Activated CD4-positive, alpha-beta memory T cell treated with anti-CD3 and anti-CD28 coated beads for 36 hours (primary cell): ENCODE data around the gene ZNF322. TPM values are rescaled to one million over a fixed set of nuclear protein-coding genes. Genes with fewer than 3 reads are reported as not detected.
A peak's percentile ranks its signal among the peaks of the same experiment; 100 is the strongest.

ENCODE experiments used
- CTCF ChIA-PET: fragments of 350-600 bp; sonication (Branson Sonifier 250); formaldehyde crosslinking; loops from one replicate; lab custom pipeline; 2021; ENCODE audit warnings: antibody characterized with exemption, inconsistent platforms; lab: Charles Lee
- POLR2A ChIA-PET: fragments of 350-600 bp; sonication (Branson Sonifier 250); formaldehyde crosslinking; loops from one replicate; lab custom pipeline; 2021; ENCODE audit warnings: antibody characterized with exemption; lab: Charles Lee
- DNase-seq: peaks from one replicate; pipeline ENCODE4 v3.0.0-alpha.2; 2020
- H3K27ac Mint-ChIP-seq: one replicate; pipeline ENCODE4 v1.8.0; 2021; ENCODE audit warnings: mixed read lengths
- H3K27me3 Mint-ChIP-seq: one replicate; pipeline ENCODE4 v1.8.0; 2021; ENCODE audit warnings: mixed read lengths
- H3K36me3 Mint-ChIP-seq: one replicate; pipeline ENCODE4 v1.8.0; 2021; ENCODE audit warnings: mixed read lengths
- H3K4me1 Mint-ChIP-seq: one replicate; pipeline ENCODE4 v1.8.0; 2021; ENCODE audit warnings: low read depth, mixed read lengths
- H3K4me3 Mint-ChIP-seq: one replicate; pipeline ENCODE4 v1.8.0; 2021; ENCODE audit warnings: mild to moderate bottlenecking, mixed read lengths
- H3K9me3 Mint-ChIP-seq: one replicate; pipeline ENCODE4 v1.8.0; 2021; ENCODE audit warnings: mixed read lengths
- intact Hi-C: fragments of 100-400 bp; cut with micrococcal nuclease; formaldehyde crosslinking; loops from one replicate; pipeline ENCODE4 v1.15.1; 2023
- total RNA-seq, 2 experiments: library from RNA; stranded (reverse); gene quantifications; one replicate each; pipeline ENCODE4 v1.2.3, GENCODE V29; 2021

Gene ZNF322
- total RNA-seq, 2 experiments from 2014 or later = 10.4 to 11.3 TPM

- Mint-ChIP-seq H3K4me1 (peaks cover 44% of the 10 kb centered on the region), H3K36me3 (peaks cover 16% of the 10 kb centered on the region), H3K4me3 (no peak within 1 kb of the TSS), H3K27ac (no peak within 1 kb of the TSS), H3K27me3 (peaks cover 26% of the 10 kb centered on the region), H3K9me3 (no peaks in the 10 kb centered on the region)
- intact Hi-C loops = loop anchor here (1.0 to 10.0 kb wide), 6 partner anchors 19 to 1298 kb away; partner anchors contain the start of gene HMGN4
- ChIA-PET POLR2A (interaction anchor here (1.3 to 1.5 kb wide), 4 partner anchors 59 to 550 kb away, joined by 3 to 9 read pairs (median 6); partner anchors contain the start of gene HMGN4), CTCF (interaction anchor here (0.8 to 6.2 kb wide), 11 partner anchors 11 to 1155 kb away, joined by 3 to 179 read pairs (median 11); partner anchors contain the start of gene HMGN4)
- DNase-seq = peak; percentile 98
Observed at GRCh38 chr6:26596579-26597388, 62.8 kb downstream of the ZNF322 start, which contains the start of gene ABT1. Gene ABT1 (plus strand): TSS chr6:26596953. CDS start chr6:26596983, 30 bp downstream.

DNA sequence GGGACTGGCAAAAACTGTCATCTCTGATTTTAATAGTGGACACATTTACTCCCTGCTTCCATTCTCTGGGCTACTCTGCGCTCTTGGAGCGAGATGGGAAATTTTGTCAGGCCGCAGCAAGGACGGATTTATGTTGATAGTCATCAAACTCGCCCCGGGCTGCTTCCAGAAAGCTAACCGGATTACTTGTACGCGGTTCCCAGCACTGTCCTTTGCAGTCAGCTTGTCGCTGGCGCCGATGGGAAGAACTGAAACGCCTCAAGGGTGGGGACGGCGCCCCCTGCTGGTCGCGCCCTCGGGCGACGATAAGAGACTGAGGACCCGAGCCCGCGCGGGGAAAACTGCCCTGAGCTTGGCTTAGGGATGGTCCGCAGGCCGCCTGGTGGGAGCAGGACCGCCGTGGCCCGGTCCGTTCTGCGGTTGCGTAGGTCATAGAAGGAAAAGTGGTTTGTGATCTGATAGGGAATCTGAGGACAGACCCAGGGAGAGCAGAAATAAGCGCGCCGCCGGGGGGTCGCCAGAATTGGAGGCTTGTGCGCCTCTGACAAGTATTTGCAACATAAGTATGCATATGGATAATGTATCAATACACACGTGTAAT lies 63.8 kb downstream of the ZNF322 start:
- Mint-ChIP-seq H3K27me3 (peaks cover 26% of the 10 kb centered on the region), H3K27ac (no peak overlapping the region), H3K4me3 (no peak overlapping the region), H3K4me1 (peaks cover 38% of the 10 kb centered on the region), H3K9me3 (no peaks in the 10 kb centered on the region), H3K36me3 (peaks cover 16% of the 10 kb centered on the region)
- intact Hi-C loops = loop anchor here (1.0 to 10.0 kb wide), 8 partner anchors 18 to 1299 kb away; partner anchors contain the start of gene HMGN4
- ChIA-PET CTCF (interaction anchor here (0.6 to 6.2 kb wide), 31 partner anchors 10 to 1157 kb away, joined by 3 to 179 read pairs (median 5); partner anchors contain the start of genes HMGN4 and ZNF322), POLR2A (interaction anchor here (0.7 to 1.5 kb wide), 7 partner anchors 23 to 575 kb away, joined by 3 to 9 read pairs (median 4); partner anchors contain the start of gene HMGN4)
- DNase-seq = peak; percentile 92

DNA sequence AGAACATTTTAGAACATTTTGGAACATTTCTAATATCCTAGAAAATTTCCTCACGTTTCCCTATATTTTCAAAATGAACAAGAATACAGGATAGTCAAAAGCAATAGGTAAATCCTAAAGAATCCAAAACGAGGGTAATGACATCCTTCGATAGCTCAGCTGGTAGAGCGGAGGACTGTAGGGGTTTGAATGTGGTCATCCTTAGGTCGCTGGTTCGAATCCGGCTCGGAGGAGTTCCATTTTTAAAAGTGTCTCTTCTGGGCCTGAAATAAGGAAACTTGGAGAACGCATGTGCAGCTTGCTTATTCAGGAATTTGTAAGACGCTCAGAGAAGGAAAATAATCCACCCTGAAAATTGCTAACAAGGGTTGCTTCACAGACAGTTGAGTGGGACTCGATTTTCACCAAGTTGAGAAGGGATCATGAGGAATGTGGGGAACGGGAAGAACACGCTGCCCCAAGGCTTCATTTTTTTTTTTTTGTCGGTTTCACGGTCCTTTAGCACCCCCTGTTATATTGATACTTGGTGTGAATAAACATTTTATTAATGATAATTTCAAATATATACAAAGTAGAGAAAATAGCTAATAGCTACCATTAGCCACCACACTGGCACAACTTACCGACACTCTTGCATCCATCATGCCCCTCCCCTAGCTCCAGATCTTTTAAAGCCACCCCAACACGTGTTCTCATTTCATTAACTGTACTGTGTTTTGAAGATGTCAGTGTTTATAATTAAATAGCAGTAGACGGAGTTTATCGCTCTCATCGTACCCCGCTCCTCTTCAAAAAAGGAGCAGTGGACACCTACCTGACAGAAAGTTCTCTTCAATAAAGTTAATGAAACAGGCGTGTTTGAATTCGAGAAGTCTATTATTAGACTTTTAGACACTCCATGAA lies 64.6 kb downstream of the ZNF322 start:
- Mint-ChIP-seq H3K9me3 (no peaks in the 10 kb centered on the region), H3K27me3 (peaks cover 26% of the 10 kb centered on the region), H3K36me3 (peaks cover 16% of the 10 kb centered on the region), H3K27ac (peak overlapping the region; percentile 40), H3K4me1 (peaks cover 30% of the 10 kb centered on the region), H3K4me3 (peak overlapping the region; percentile 21)
- CTCF ChIA-PET = interaction anchor here (0.6 to 6.2 kb wide), 33 partner anchors 9 to 1103 kb away, joined by 3 to 179 read pairs (median 4); partner anchors contain the start of genes HMGN4 and ZNF322
- intact Hi-C loops = loop anchor here (1.0 to 10.0 kb wide), 5 partner anchors 23 to 1300 kb away; partner anchors contain the start of gene HMGN4
- peak; percentile 72 for DNase-seq
- POLR2A ChIA-PET = interaction anchor here (0.6 to 1.5 kb wide), 8 partner anchors 22 to 575 kb away, joined by 3 to 9 read pairs (median 4); partner anchors contain the start of gene HMGN4

DNA sequence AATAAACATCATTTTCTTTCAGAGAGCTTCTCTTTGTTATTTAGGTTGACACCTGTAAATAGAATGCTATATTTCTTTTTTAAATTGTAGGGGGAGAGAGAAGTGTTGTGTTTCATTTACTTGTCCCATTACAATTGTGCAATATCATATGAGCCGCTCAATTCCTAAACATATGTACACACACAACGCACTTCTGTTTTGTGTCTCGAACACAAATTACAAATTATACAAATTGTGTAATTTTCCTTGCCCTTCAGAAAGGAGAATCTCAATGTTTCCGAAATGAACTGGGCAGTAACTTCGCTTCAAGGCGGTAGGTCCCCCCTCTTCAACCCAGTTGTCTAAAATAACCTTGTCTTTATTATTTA lies 65.4 kb downstream of the ZNF322 start:
- no peak for DNase-seq
- peaks cover 22% of the 10 kb centered on the region for H3K4me1 Mint-ChIP-seq
- H3K36me3 Mint-ChIP-seq = peaks cover 10% of the 10 kb centered on the region
- H3K9me3 Mint-ChIP-seq = no peaks in the 10 kb centered on the region
- intact Hi-C loops = loop anchor here (10.0 kb wide), 1 partner anchor 1301 kb away; a partner anchor contains a TSS
- H3K27ac Mint-ChIP-seq = no peak overlapping the region
- peaks cover 26% of the 10 kb centered on the region for H3K27me3 Mint-ChIP-seq
- ChIA-PET CTCF (interaction anchor here (1.1 to 6.2 kb wide), 3 partner anchors 9 to 40 kb away, joined by 3 to 179 read pairs (median 21); no protein-coding TSS in a partner anchor), POLR2A (interaction anchor here (0.6 kb wide), 1 partner anchor 94 kb away, joined by 3 read pairs; no protein-coding TSS in a partner anchor)
- no peak overlapping the region for H3K4me3 Mint-ChIP-seq

DNA sequence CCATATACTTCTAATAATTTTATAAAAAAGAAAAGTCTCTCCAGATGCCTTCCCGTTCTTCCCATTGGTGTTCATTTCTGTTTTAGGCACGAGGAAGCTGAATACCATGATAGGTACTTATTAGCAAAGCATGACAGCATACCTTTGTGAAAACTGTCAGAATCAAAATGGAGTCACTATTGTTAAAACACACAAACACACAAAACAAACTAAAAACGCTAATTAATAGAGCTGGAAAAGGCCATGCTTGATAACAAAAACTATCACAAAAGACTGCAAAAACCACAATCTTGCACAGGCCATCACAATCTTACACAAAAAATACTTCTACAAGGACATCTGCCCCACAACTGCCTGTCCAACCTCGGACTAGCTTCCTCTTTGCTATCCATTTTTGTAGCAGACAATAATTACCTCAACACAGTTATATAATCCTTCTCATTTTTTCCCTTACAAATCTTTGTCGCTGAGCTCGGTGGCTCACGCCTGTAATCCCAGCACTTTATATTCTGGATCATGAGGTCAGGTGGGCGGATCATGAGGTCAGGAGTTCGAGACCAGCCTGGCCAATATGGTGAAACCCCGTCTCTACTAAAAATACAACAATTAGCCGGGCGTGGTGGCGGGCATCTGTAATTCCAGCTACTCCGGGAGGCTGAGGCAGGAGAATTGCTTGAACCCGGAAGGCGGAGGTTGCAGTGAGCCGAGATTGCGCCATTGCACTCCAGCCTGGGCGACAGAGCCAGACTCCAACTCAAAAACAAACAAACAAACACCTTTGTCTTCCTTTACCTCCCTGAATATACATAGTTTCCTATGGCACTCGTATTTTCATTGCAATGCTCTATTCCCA lies 66.0 kb downstream of the ZNF322 start:
- peaks cover 27% of the 10 kb centered on the region for H3K27me3 Mint-ChIP-seq
- ChIA-PET CTCF (interaction anchor here (0.8 to 6.2 kb wide), 3 partner anchors 9 to 252 kb away, joined by 3 to 179 read pairs (median 3); no protein-coding TSS in a partner anchor), POLR2A (no interaction called here)
- no peaks in the 10 kb centered on the region for H3K9me3 Mint-ChIP-seq
- no peak for DNase-seq
- H3K4me3 Mint-ChIP-seq = no peak overlapping the region
- intact Hi-C loops = loop anchor here (10.0 kb wide), 1 partner anchor 1301 kb away; a partner anchor contains a TSS
- H3K36me3 Mint-ChIP-seq = peaks cover 6% of the 10 kb centered on the region
- H3K27ac Mint-ChIP-seq = no peak overlapping the region
- H3K4me1 Mint-ChIP-seq = peaks cover 18% of the 10 kb centered on the region

DNA sequence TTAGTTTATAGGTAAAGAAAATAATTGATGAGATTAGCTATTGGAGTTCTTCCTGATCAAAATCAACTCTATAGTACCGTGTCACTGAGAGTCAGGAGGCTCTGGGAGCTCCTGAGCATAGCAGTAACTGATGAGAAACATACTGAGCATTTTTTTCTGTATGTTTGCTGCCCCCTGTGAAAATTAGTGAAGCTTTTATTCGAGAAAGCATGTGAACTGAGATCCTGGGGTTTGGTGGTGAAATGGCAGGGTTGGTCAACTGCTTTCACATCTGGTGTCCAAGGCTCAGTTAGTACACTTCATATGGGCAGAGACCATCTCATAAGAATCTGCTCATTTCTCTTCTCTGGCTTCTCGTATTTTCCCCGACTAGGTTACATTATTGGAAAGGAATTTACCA lies 66.9 kb downstream of the ZNF322 start:
- Mint-ChIP-seq H3K4me3 (no peak overlapping the region), H3K27ac (no peak overlapping the region), H3K4me1 (peaks cover 10% of the 10 kb centered on the region), H3K9me3 (no peaks in the 10 kb centered on the region), H3K27me3 (peaks cover 27% of the 10 kb centered on the region), H3K36me3 (no peaks in the 10 kb centered on the region)
- POLR2A ChIA-PET = no interaction called here
- no peak for DNase-seq
- intact Hi-C loops = loop anchor here (10.0 kb wide), 1 partner anchor 1302 kb away; a partner anchor contains a TSS
- CTCF ChIA-PET = interaction anchor here (0.8 to 6.2 kb wide), 4 partner anchors 8 to 251 kb away, joined by 3 to 179 read pairs (median 6); no protein-coding TSS in a partner anchor

- peaks cover 29% of the 10 kb centered on the region for H3K27me3 Mint-ChIP-seq
- intact Hi-C loops = no loop called here
- no peaks in the 10 kb centered on the region for H3K9me3 Mint-ChIP-seq
- H3K36me3 Mint-ChIP-seq = no peaks in the 10 kb centered on the region
- no peak overlapping the region for H3K4me3 Mint-ChIP-seq
- peaks cover 2% of the 10 kb centered on the region for H3K4me1 Mint-ChIP-seq
- ChIA-PET CTCF (no interaction called here), POLR2A (no interaction called here)
- no peak for DNase-seq
- H3K27ac Mint-ChIP-seq = no peak overlapping the region
Observed at GRCh38 chr6:26588965-26589364, 70.6 kb downstream of the ZNF322 start.

Other genes starting within 250 kb of the ZNF322 start
- gene BTN3A3, start 219.2 kb downstream of the ZNF322 start, total RNA-seq = 10 to 100 TPM; 31.3 to 36.0 TPM
- 10 to 100 TPM; 17.6 to 19.6 TPM for gene BTN2A1, start 201.8 kb downstream of the ZNF322 start, total RNA-seq
- not detected for gene BTN1A1, start 159.4 kb downstream of the ZNF322 start, total RNA-seq
- gene HMGN4, start 121.4 kb downstream of the ZNF322 start, total RNA-seq = 10 to 100 TPM; 93.2 to 96.0 TPM
- gene ABT1, start 62.8 kb downstream of the ZNF322 start, total RNA-seq = 10 to 100 TPM; 22.6 to 22.7 TPM